WI38 (cell line): ENCODE measurements around the gene FAU.

Source experiments
- H3K4me3 ChIP-seq: 2 replicates; pipeline ENCODE4 v1.5.1; 2011; ENCODE audit warnings: low read depth, mild to moderate bottlenecking, control low read depth, low read length
- TF ChIP-seq, protein P1 (sequence below): IDR thresholded peaks from 2 replicates; pipeline ENCODE4 v1.5.1; 2012; ENCODE audit warnings: low read depth, mild to moderate bottlenecking, control low read depth, low read length

FAU gene

DNA sequence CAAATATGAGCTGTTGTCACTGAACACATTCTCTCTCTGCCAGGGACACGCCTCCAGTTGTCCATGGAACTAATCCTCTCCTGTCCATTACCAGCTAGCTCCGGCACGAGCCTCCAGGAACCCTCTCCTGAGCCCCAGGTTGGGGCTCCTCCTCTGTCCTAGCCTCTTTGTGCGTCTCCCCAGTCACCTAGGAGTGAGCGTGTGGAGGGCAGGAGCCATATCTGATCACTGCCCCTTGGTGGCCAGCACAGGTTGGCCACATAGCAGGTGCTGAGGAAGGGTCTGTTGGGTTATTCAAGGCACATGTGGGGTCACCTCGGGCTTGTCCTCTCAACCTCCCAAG, 9.9 kb upstream of the FAU start:
- H3K4me3 ChIP-seq, result no peak overlapping the region
- TF ChIP-seq, protein P1, sequence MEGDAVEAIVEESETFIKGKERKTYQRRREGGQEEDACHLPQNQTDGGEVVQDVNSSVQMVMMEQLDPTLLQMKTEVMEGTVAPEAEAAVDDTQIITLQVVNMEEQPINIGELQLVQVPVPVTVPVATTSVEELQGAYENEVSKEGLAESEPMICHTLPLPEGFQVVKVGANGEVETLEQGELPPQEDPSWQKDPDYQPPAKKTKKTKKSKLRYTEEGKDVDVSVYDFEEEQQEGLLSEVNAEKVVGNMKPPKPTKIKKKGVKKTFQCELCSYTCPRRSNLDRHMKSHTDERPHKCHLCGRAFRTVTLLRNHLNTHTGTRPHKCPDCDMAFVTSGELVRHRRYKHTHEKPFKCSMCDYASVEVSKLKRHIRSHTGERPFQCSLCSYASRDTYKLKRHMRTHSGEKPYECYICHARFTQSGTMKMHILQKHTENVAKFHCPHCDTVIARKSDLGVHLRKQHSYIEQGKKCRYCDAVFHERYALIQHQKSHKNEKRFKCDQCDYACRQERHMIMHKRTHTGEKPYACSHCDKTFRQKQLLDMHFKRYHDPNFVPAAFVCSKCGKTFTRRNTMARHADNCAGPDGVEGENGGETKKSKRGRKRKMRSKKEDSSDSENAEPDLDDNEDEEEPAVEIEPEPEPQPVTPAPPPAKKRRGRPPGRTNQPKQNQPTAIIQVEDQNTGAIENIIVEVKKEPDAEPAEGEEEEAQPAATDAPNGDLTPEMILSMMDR, result no peak

GRCh38 chr11:65131417-65131776, 9.5 kb upstream of the FAU start:
- TF ChIP-seq, protein P1, result no peak
- H3K4me3 ChIP-seq, result no peak overlapping the region

- H3K4me3 ChIP-seq, result no peak overlapping the region
- TF ChIP-seq, protein P1, result no peak
Observed at GRCh38 chr11:65130631-65131416, 8.9 kb upstream of the FAU start.

- TF ChIP-seq, protein P1, result no peak
- no peak overlapping the region for H3K4me3 ChIP-seq
Observed at GRCh38 chr11:65129649-65130441, 7.9 kb upstream of the FAU start.

DNA sequence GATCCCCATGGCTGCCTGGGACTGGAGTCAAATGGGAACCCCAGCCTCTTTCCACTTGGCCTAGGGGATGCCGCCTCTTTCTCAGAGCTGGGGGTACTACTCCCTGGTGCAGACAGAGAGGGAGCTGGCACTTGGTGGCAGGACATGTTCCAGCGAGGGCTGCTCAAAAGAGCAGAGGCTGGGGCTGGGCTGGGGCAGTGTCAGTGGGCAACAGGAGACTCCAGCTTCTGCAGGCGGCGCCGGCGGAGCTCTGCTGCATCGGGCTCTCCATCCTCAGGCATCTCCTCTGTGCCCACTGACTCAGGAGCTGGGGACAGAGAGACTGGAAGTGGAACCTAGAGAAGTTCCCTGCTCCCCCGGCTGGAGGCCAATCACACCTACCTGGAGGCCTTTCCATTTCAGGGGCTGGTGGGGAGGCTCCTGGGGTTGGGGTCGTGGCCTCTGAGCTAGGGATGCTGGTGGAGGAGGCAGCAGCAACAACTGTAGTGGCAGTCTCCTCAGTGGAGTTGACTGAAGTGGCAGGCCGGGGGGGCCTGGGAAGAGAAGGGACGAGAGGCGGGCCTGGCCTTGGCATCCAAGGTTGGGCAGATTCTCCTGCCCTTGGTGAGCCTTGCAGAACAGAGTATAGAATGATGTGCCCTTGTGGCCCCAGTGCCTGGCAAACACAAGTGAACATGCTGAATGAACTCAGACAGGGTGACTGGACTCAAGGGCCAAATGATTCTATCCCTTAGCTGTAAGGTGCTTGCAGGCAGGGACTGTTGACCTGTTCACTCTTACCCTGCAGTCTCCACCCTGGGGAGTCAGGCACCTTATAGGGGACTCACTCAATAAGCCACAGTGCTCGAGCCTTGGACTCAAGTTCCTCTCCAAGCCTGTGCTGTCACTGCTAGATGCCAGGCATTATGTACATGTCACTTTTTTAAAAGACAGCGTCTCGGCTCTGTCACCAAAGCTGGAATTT, 6.5 kb upstream of the FAU start:
- H3K4me3 ChIP-seq, result no peak overlapping the region
- TF ChIP-seq, protein P1, result no peak

DNA sequence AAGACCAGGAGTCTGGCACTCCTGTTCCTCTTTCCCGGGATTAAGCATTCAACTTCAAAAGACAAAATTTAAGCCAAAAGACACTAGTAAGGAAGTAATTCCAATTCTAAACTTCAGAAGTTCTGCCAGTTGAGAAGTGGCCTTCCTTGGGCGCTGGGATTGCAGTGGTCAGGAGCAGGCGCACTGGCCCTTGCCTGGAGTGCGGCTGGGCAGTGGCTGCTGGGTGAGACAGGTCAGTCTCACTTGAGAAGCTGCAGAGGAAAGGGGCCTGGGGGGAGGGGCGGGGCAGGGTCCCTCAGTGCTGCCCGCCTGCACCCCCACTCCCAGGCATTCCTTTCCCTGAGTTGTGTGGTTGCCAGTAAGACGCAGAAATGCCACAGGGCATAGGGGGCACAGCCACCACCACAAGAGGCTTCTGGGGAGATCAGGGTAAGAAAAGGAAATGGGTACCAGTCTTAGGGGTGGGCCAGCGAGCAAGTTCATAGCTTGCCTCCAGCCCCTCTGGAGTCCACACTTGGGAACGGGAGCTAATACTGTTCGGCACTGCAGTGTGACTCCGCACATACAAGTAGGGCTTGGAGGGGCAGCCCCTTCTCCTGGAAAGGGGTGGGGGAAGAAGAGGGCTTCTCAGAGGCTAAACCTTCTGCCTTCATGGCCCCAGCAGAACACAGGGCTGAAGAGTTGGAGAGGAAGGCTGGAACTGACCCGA, 5.7 kb upstream of the FAU start:
- no peak overlapping the region for H3K4me3 ChIP-seq
- TF ChIP-seq, protein P1, result no peak
